A673 (cell line): Measurements from ENCODE around the gene YTHDF1.

ENCODE experiments used
- CTCF ChIP-seq: fragments of 300-800, 200-600 bp; sonication (generic); conservative IDR thresholded peaks from 2 replicates; pipeline ENCODE4 v1.5.1; 2017; ENCODE audit warnings: low read depth, mild to moderate bottlenecking, antibody characterized with exemption, low read length, moderate library complexity, mixed read lengths
- EZH2 ChIP-seq: fragments of 200-600 bp; sonication (generic); IDR thresholded peaks from 2 replicates; pipeline ENCODE4 v1.6.1; 2017; ENCODE audit warnings: borderline replicate concordance, low read depth, mild to moderate bottlenecking, mixed read lengths, antibody characterized with exemption, low read length; ENCODE audit not compliant: poor library complexity, severe bottlenecking

- no peak for TF ChIP-seq CTCF
- TF ChIP-seq EZH2 = no peak
These were observed 39.9 kb downstream of the YTHDF1 start for GRCh38 chr20:63176034-63176426.
